ENCODE results near the gene TPK1.

Gene TPK1

DNA sequence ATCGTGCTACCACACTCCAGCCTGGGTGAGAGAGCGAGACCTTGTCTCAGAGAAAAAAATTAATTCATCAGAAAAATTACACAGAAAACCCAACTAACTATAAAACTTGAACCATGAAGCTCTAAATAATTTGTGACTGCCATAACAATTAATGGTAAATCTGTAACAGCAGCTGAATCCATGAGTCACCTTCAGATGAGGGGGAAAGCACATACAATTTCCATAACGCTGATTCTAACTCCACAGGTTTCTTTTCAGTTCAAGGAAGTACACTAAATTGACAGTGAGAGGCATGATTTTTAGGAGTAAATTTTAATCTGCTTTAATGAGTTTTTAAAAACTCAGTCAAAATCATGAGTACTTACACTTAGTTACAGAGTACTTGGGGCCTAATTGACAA is 312.2 kb downstream of the TPK1 start:
- Mint-ChIP-seq H3K4me3 (no peak overlapping the region), H3K4me1 (peaks cover 35% of the 10 kb centered on the region), H3K9me3 (no peaks in the 10 kb centered on the region), H3K27me3 (ENCODE audit: low read depth, poor library complexity) (peaks cover 2% of the 10 kb centered on the region), H3K36me3 (ENCODE audit: low read depth) (no peaks in the 10 kb centered on the region), H3K27ac (no peak overlapping the region)
- TF ChIP-seq, protein P1, sequence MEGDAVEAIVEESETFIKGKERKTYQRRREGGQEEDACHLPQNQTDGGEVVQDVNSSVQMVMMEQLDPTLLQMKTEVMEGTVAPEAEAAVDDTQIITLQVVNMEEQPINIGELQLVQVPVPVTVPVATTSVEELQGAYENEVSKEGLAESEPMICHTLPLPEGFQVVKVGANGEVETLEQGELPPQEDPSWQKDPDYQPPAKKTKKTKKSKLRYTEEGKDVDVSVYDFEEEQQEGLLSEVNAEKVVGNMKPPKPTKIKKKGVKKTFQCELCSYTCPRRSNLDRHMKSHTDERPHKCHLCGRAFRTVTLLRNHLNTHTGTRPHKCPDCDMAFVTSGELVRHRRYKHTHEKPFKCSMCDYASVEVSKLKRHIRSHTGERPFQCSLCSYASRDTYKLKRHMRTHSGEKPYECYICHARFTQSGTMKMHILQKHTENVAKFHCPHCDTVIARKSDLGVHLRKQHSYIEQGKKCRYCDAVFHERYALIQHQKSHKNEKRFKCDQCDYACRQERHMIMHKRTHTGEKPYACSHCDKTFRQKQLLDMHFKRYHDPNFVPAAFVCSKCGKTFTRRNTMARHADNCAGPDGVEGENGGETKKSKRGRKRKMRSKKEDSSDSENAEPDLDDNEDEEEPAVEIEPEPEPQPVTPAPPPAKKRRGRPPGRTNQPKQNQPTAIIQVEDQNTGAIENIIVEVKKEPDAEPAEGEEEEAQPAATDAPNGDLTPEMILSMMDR (IDR thresholded peaks at IDR 0.05) = no peak
- no peak for DNase-seq

DNA sequence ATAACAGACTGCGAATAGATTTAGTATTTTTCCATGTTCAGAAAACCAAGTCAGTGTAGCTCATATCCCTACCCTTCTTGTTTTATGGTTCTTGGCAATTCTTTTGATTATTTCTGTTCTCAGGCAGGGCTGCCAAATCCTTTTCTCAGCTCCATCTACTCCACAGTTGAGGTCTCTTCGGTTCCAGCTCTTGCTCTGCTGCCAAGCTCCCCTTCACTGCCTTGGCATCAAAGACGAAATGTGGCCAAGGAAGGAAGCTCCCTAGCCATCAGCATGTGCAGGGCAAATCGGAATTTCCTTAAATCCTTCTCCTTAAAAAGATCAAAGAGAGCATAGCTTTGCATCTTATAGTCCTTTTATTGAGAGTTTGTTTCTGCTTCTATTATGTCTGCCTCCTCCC is 315.9 kb downstream of the TPK1 start:
- Mint-ChIP-seq H3K27ac (no peak overlapping the region), H3K4me3 (no peak overlapping the region), H3K9me3 (no peaks in the 10 kb centered on the region), H3K4me1 (peaks cover 21% of the 10 kb centered on the region), H3K36me3 (ENCODE audit: low read depth) (no peaks in the 10 kb centered on the region), H3K27me3 (ENCODE audit: low read depth, poor library complexity) (no peaks in the 10 kb centered on the region)
- TF ChIP-seq, protein P1 (IDR thresholded peaks at IDR 0.05) = no peak
- no peak for DNase-seq

DNA sequence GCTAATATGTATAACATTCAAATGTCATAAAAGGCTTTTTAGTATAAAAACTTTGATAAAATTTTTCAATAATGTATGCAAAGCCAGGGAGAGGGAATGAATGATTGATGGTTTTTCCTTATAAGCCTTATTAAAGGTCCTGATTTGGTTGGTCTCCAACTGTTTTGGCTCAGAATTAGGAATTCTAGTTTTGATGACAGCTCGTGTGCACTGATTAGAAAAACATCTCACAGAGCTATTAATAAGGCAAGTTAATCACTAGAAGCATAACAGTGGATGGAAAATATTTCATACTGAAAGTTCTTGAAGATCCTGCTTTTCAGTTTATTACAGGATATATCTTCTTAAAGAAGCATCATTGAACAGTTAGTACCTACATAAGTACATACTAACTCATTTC is 317.5 kb downstream of the TPK1 start:
- DNase-seq = no peak
- Mint-ChIP-seq H3K36me3 (ENCODE audit: low read depth) (no peaks in the 10 kb centered on the region), H3K27me3 (ENCODE audit: low read depth, poor library complexity) (no peaks in the 10 kb centered on the region), H3K4me1 (peaks cover 31% of the 10 kb centered on the region), H3K4me3 (no peak overlapping the region), H3K27ac (no peak overlapping the region), H3K9me3 (no peaks in the 10 kb centered on the region)
- TF ChIP-seq, protein P1 (IDR thresholded peaks at IDR 0.05) = no peak

DNA sequence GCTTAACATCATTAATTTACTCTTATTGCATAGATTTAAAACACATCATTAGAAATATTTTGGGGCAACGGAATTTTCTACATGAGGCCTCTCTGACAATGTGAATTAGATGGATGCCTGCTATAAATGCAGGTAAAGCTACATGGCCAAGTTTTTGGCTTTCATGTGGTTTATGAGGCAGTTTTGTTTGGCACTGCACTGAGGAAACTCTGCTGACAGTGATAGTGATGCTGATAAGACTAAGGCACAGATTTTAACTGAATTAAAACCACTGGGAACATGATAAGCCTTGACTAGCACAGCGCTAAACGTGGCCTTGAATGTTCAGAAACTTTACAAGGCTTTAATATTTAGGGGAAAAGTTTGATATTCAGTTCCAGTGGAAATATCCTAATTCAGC is 318.1 kb downstream of the TPK1 start:
- peaks cover 31% of the 10 kb centered on the region for H3K4me1 Mint-ChIP-seq
- DNase-seq = no peak
- H3K27ac Mint-ChIP-seq = no peak overlapping the region
- TF ChIP-seq, protein P1 (IDR thresholded peaks at IDR 0.05) = no peak
- H3K4me3 Mint-ChIP-seq = no peak overlapping the region
- no peaks in the 10 kb centered on the region for H3K27me3 Mint-ChIP-seq (ENCODE audit: low read depth, poor library complexity)
- H3K9me3 Mint-ChIP-seq = no peaks in the 10 kb centered on the region
- H3K36me3 Mint-ChIP-seq (ENCODE audit: low read depth) = no peaks in the 10 kb centered on the region

DNA sequence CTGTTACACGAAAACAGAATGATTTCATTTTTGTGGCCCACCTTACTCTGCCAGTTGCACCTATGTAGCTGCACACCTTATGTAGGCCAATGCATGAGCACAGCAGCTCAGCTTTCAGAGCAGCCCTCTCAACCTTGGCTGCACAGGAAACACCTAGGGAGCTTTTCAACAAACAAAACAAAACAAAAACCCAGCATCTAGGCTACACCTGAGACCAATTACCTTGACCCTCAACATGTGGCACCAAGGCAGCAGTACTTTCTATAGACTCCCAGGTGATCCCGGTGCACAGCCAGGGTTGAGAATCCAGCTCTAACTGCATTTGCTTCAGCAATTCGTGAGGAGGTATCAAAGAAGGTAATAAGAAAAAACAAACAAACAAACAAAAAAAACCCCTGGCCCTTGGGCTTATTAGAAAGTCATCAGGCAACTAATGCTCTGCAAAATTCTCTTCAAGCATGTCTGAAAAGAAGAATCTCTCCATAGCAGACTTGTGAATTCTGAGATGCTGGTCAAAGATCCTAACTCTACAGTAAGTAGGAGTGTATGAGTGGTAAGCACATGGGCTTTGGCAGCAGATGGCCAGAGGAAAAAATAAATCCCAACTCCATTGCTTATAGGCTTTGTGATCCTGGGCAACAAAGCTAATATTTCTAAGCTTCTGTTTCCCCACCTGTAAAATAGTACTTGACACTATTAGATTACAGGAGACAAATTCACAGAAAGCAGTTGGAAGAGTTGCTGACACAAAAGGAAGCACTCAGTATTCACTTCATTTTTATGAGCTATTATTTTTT is 318.9 kb downstream of the TPK1 start:
- peaks cover 31% of the 10 kb centered on the region for H3K4me1 Mint-ChIP-seq
- H3K9me3 Mint-ChIP-seq = no peaks in the 10 kb centered on the region
- no peak overlapping the region for H3K4me3 Mint-ChIP-seq
- TF ChIP-seq, protein P1 (IDR thresholded peaks at IDR 0.05) = no peak
- no peaks in the 10 kb centered on the region for H3K36me3 Mint-ChIP-seq (ENCODE audit: low read depth)
- H3K27me3 Mint-ChIP-seq (ENCODE audit: low read depth, poor library complexity) = no peaks in the 10 kb centered on the region
- H3K27ac Mint-ChIP-seq = peak overlapping the region; percentile 53
- DNase-seq = no peak

DNA sequence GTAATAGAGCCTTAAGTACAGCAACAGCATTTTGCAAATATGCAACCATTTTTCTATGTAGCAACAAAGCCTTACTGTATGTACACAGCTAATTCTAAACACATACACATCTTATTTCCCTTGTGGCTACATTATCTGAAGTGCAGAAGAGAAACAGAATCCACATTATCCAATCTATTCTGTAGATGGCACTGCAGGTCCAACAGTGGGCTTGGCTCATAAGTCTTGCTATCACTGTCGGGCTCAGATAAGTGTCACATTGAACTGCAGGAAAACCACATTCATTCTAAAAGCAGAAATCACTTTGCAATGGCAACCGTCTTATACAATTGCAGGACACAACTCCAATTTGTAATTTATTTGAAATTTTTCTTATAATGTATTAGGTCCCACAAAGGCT is 322.5 kb downstream of the TPK1 start:
- H3K4me1 Mint-ChIP-seq = peaks cover 31% of the 10 kb centered on the region
- DNase-seq = no peak

More for the DNA sequence above, 322.5 kb downstream of the TPK1 start:
- TF ChIP-seq, protein P1 (IDR thresholded peaks at IDR 0.05) = peak; percentile 34
- Mint-ChIP-seq H3K27me3 (ENCODE audit: low read depth, poor library complexity) (no peaks in the 10 kb centered on the region), H3K4me3 (no peak overlapping the region), H3K36me3 (ENCODE audit: low read depth) (no peaks in the 10 kb centered on the region), H3K9me3 (no peaks in the 10 kb centered on the region), H3K27ac (no peak overlapping the region)
